Measurements from ENCODE around the gene ARL14EP.

- TF ChIP-seq TOX (CRISPR knock-in tag; IDR thresholded peaks at IDR 0.05; ENCODE audit: borderline replicate concordance) = no peak
- TF ChIP-seq CSDC2 (CRISPR knock-in tag; IDR thresholded peaks at IDR 0.05) = no peak
- TF ChIP-seq ZNF8 (CRISPR knock-in tag; IDR thresholded peaks at IDR 0.05) = no peak
- TF ChIP-seq, protein P1, sequence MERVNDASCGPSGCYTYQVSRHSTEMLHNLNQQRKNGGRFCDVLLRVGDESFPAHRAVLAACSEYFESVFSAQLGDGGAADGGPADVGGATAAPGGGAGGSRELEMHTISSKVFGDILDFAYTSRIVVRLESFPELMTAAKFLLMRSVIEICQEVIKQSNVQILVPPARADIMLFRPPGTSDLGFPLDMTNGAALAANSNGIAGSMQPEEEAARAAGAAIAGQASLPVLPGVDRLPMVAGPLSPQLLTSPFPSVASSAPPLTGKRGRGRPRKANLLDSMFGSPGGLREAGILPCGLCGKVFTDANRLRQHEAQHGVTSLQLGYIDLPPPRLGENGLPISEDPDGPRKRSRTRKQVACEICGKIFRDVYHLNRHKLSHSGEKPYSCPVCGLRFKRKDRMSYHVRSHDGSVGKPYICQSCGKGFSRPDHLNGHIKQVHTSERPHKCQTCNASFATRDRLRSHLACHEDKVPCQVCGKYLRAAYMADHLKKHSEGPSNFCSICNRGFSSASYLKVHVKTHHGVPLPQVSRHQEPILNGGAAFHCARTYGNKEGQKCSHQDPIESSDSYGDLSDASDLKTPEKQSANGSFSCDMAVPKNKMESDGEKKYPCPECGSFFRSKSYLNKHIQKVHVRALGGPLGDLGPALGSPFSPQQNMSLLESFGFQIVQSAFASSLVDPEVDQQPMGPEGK (CRISPR knock-in tag; IDR thresholded peaks at IDR 0.05; ENCODE audit: borderline replicate concordance) = no peak
- no peak for TF ChIP-seq ZNF70 (CRISPR knock-in tag; IDR thresholded peaks at IDR 0.05)
- TF ChIP-seq CSRNP3 (CRISPR knock-in tag; IDR thresholded peaks at IDR 0.05) = no peak
- TF ChIP-seq ESRRG (CRISPR knock-in tag; IDR thresholded peaks at IDR 0.05) = no peak
- TF ChIP-seq, protein P2, sequence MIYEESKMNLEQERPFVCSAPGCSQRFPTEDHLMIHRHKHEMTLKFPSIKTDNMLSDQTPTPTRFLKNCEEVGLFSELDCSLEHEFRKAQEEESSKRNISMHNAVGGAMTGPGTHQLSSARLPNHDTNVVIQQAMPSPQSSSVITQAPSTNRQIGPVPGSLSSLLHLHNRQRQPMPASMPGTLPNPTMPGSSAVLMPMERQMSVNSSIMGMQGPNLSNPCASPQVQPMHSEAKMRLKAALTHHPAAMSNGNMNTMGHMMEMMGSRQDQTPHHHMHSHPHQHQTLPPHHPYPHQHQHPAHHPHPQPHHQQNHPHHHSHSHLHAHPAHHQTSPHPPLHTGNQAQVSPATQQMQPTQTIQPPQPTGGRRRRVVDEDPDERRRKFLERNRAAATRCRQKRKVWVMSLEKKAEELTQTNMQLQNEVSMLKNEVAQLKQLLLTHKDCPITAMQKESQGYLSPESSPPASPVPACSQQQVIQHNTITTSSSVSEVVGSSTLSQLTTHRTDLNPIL (CRISPR knock-in tag; IDR thresholded peaks at IDR 0.05; ENCODE audit: low read depth) = no peak
- no peak for TF ChIP-seq OSR1 (CRISPR knock-in tag; IDR thresholded peaks at IDR 0.05)
- TF ChIP-seq PPARA (CRISPR knock-in tag; IDR thresholded peaks at IDR 0.05; ENCODE audit: borderline replicate concordance) = no peak
- TF ChIP-seq ZNF565 (CRISPR knock-in tag; conservative IDR thresholded peaks at IDR 0.05; ENCODE audit: low read depth) = no peak
- TF ChIP-seq TCF4 (CRISPR knock-in tag; IDR thresholded peaks at IDR 0.05; ENCODE audit: borderline replicate concordance) = no peak
- TF ChIP-seq ZC3H10 (CRISPR knock-in tag; IDR thresholded peaks at IDR 0.05) = no peak
These were observed 21.2 kb downstream of the ARL14EP start for GRCh38 chr11:30344085-30344484.
